ENCODE measurements around the gene TTYH2. TPM values are rescaled to one million over a fixed set of nuclear protein-coding genes. Genes with fewer than 3 reads are reported as not detected.

TTYH2 gene
- total RNA-seq, 1 donor from 2014 or later: 6.8 TPM

DNA sequence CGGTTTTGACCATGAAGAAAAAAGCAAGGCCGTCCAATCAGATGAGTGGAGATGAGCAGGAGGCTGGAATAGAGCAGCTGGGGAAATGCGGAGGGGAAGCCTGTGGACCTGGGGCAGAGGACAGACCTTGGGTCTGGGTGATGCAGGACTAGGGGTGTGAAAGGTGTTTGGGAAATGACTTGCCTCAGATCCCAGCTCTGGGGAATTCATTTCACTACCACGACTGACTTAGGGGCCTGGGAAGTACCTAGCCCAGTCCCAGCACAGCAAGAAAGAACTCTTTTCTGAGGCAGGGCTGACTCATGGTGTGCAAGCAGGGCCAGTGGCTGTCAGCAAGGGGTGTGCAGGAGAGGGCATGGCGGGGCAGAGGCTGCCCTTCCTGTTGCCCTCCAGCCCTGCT, 75.4 kb downstream of the TTYH2 start:
- H3K4me1 Mint-ChIP-seq (ENCODE audit: unreplicated experiment): no peaks in the 10 kb centered on the region
- H3K27ac Mint-ChIP-seq (ENCODE audit: unreplicated experiment): no peak overlapping the region
- H3K27me3 Mint-ChIP-seq (ENCODE audit: unreplicated experiment): no peaks in the 10 kb centered on the region
- H3K4me3 Mint-ChIP-seq (ENCODE audit: unreplicated experiment): no peak overlapping the region
- no peak for DNase-seq (ENCODE audit: low spot score)
- TF ChIP-seq, protein P1, sequence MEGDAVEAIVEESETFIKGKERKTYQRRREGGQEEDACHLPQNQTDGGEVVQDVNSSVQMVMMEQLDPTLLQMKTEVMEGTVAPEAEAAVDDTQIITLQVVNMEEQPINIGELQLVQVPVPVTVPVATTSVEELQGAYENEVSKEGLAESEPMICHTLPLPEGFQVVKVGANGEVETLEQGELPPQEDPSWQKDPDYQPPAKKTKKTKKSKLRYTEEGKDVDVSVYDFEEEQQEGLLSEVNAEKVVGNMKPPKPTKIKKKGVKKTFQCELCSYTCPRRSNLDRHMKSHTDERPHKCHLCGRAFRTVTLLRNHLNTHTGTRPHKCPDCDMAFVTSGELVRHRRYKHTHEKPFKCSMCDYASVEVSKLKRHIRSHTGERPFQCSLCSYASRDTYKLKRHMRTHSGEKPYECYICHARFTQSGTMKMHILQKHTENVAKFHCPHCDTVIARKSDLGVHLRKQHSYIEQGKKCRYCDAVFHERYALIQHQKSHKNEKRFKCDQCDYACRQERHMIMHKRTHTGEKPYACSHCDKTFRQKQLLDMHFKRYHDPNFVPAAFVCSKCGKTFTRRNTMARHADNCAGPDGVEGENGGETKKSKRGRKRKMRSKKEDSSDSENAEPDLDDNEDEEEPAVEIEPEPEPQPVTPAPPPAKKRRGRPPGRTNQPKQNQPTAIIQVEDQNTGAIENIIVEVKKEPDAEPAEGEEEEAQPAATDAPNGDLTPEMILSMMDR (IDR thresholded peaks at IDR 0.05; ENCODE audit: unreplicated experiment): no peak
- no peaks in the 10 kb centered on the region for H3K9me3 Mint-ChIP-seq (ENCODE audit: unreplicated experiment)
- H3K36me3 Mint-ChIP-seq (ENCODE audit: low read depth, unreplicated experiment): no peaks in the 10 kb centered on the region

GRCh38 chr17:74289688-74290087, 76.3 kb downstream of the TTYH2 start:
- no peaks in the 10 kb centered on the region for H3K9me3 Mint-ChIP-seq (ENCODE audit: unreplicated experiment)
- no peak overlapping the region for H3K27ac Mint-ChIP-seq (ENCODE audit: unreplicated experiment)
- H3K4me3 Mint-ChIP-seq (ENCODE audit: unreplicated experiment): no peak overlapping the region
- no peaks in the 10 kb centered on the region for H3K4me1 Mint-ChIP-seq (ENCODE audit: unreplicated experiment)
- TF ChIP-seq, protein P1 (IDR thresholded peaks at IDR 0.05; ENCODE audit: unreplicated experiment): no peak
- H3K36me3 Mint-ChIP-seq (ENCODE audit: low read depth, unreplicated experiment): no peaks in the 10 kb centered on the region
- no peaks in the 10 kb centered on the region for H3K27me3 Mint-ChIP-seq (ENCODE audit: unreplicated experiment)
- DNase-seq (ENCODE audit: low spot score): no peak

DNA sequence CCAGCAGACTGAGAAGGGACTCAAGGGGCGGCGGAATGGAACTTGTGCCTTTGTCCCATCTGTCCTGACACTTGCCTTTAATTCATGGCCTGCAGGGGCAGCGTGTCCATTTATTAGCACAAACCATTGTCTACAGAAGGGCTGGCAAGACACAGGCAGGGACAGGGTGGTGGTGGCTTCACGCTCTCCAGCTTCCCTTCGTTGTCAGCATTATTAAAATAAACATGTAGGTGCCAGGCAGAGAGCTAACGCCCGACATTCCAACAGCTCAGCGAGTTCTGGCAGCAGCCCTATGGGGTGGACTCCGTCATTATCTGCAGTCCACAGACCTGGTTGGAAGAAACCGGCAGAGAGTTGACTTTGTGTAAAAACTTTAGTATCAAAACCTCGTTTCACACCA, 77.0 kb downstream of the TTYH2 start:
- DNase-seq (ENCODE audit: low spot score): no peak
- TF ChIP-seq, protein P1 (IDR thresholded peaks at IDR 0.05; ENCODE audit: unreplicated experiment): no peak
- Mint-ChIP-seq H3K27ac (ENCODE audit: unreplicated experiment) (no peak overlapping the region), H3K9me3 (ENCODE audit: unreplicated experiment) (no peaks in the 10 kb centered on the region), H3K4me1 (ENCODE audit: unreplicated experiment) (no peaks in the 10 kb centered on the region), H3K36me3 (ENCODE audit: low read depth, unreplicated experiment) (no peaks in the 10 kb centered on the region), H3K4me3 (ENCODE audit: unreplicated experiment) (no peak overlapping the region), H3K27me3 (ENCODE audit: unreplicated experiment) (no peaks in the 10 kb centered on the region)

- H3K9me3 Mint-ChIP-seq (ENCODE audit: unreplicated experiment): no peaks in the 10 kb centered on the region
Observed at GRCh38 chr17:74292495-74292894, 79.1 kb downstream of the TTYH2 start.

More at GRCh38 chr17:74292495-74292894, 79.1 kb downstream of the TTYH2 start:
- Mint-ChIP-seq H3K4me3 (ENCODE audit: unreplicated experiment) (no peak overlapping the region), H3K27ac (ENCODE audit: unreplicated experiment) (no peak overlapping the region), H3K27me3 (ENCODE audit: unreplicated experiment) (no peaks in the 10 kb centered on the region), H3K4me1 (ENCODE audit: unreplicated experiment) (no peaks in the 10 kb centered on the region), H3K36me3 (ENCODE audit: low read depth, unreplicated experiment) (no peaks in the 10 kb centered on the region)
- DNase-seq (ENCODE audit: low spot score): no peak
- TF ChIP-seq, protein P1 (IDR thresholded peaks at IDR 0.05; ENCODE audit: unreplicated experiment): no peak
